HCT116 (cell line): ENCODE measurements around the gene COA1.

ENCODE experiments used
- TCF7L2 ChIP-seq: IDR thresholded peaks from 2 replicates; pipeline ENCODE4 v1.7.0; 2011; ENCODE audit warnings: borderline replicate concordance, inconsistent platforms; ENCODE audit not compliant: insufficient read depth, insufficient read length; ENCODE audit errors: extremely low read depth
- TF ChIP-seq, protein P1 (sequence below), 3 experiments: fragments of 200-600 bp in 1 of 3; sonication (generic) in 1 of 3; IDR thresholded peaks in 2 of 3; conservative IDR thresholded peaks in 1 of 3; 2 replicates each; pipeline ENCODE4 v1.5.1; 2012 to 2017; ENCODE audit warnings: low read depth in 2 of 3, low read length in 2 of 3, antibody characterized with exemption in 1 of 3, borderline replicate concordance in 1 of 3, control low read depth in 1 of 3, mild to moderate bottlenecking in 1 of 3, mixed read lengths in 1 of 3, mixed run types in 1 of 3, moderate library complexity in 1 of 3; ENCODE audit not compliant: insufficient read depth in 1 of 3

DNA sequence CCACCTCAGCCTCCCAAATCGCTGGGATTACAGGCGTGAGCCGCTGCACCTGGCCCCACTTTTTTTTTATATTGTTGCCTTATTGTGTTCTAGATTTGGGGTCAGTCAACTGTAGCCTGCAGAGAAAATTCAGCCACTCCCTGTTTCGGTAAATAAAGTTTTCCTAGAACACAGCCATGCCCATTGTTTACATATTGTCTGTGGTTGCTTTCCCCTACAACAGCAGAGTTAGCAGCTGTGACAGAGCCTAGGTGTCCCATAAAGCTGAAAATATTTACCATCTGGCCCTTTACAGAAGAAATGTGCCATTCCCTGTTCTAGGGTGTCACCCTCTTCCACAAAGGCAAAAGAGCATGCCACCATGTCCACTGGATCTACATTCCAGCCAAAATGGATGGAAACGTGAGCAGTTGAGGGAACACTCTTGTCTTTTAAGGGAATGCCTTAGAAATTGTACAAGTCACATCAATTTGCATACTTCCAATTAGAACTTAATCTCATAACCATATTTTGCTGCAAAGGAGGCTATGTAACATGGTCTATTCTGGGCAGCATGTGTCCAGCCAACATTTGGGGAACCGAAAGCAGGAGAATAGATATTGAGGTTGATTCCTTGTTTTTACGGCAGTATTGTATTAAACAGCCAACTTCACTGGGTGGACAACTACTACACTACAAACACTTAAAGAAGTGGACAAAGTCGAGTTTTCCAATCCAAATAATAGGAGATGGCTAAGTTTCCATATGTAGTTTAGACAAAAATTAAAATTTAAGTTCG, 18.2 kb upstream of the COA1 start:
- TF ChIP-seq, protein P1, sequence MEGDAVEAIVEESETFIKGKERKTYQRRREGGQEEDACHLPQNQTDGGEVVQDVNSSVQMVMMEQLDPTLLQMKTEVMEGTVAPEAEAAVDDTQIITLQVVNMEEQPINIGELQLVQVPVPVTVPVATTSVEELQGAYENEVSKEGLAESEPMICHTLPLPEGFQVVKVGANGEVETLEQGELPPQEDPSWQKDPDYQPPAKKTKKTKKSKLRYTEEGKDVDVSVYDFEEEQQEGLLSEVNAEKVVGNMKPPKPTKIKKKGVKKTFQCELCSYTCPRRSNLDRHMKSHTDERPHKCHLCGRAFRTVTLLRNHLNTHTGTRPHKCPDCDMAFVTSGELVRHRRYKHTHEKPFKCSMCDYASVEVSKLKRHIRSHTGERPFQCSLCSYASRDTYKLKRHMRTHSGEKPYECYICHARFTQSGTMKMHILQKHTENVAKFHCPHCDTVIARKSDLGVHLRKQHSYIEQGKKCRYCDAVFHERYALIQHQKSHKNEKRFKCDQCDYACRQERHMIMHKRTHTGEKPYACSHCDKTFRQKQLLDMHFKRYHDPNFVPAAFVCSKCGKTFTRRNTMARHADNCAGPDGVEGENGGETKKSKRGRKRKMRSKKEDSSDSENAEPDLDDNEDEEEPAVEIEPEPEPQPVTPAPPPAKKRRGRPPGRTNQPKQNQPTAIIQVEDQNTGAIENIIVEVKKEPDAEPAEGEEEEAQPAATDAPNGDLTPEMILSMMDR (IDR thresholded peaks at IDR 0.05 in 2 of 3, conservative IDR thresholded peaks at IDR 0.05 in 1 of 3; ENCODE audit: borderline replicate concordance in 1 of 3, insufficient read depth in 1 of 3, low read depth in 2 of 3, low read length in 2 of 3): no peak
- TF ChIP-seq TCF7L2: no peak
